Endothelial cell of umbilical vein (primary cell): ENCODE data around the gene CAPS. TPM values are rescaled to one million over a fixed set of nuclear protein-coding genes. Genes with fewer than 3 reads are reported as not detected.
A peak's percentile ranks its signal among the peaks of the same experiment; 100 is the strongest.

Experiments
- BruUV-seq: library from RNA; stranded (reverse); fragments of 400-500 nt; replicated peaks from 2 replicates; lab custom pipeline; 2021; lab: Mats Ljungman, UMichigan
- CTCF ChIA-PET: fragments of 300-600, 350-600 bp; sonication (Branson Sonifier 250); formaldehyde crosslinking; loops from one replicate; lab custom pipeline; 2021; ENCODE audit warnings: antibody characterized with exemption, inconsistent platforms; lab: Charles Lee
- POLR2A ChIA-PET: fragments of 300-600, 350-600 bp; sonication (Branson Sonifier 250); formaldehyde crosslinking; loops from one replicate; lab custom pipeline; 2021; ENCODE audit warnings: antibody characterized with exemption, inconsistent platforms; lab: Charles Lee
- DNase-seq: peaks from one replicate; pipeline ENCODE4 v3.0.0-alpha.2; 2011; ENCODE audit warnings: low read depth, low spot score
- FAIRE-seq: peaks from 2 replicates; lab custom pipeline; 2011; peaks lifted over from hg19 to GRCh38; lab: Jason Lieb, UNC
- H2AFZ ChIP-seq: 2 replicates; pipeline ENCODE4 v1.6.0; 2012; ENCODE audit warnings: low read depth, low read length, control low read depth, inconsistent platforms
- H3K27ac ChIP-seq: 2 replicates; pipeline ENCODE4 v1.5.1; 2011; ENCODE audit warnings: low read depth, mild to moderate bottlenecking, control low read depth, low read length, moderate library complexity; ENCODE audit not compliant: insufficient read depth
- H3K27me3 ChIP-seq, 2 experiments: 2 replicates each; pipeline versions ENCODE4 v1.6.0 to v1.6.1; 2011; ENCODE audit warnings: low read length in 2 of 2, mixed read lengths in 1 of 2; ENCODE audit not compliant: control insufficient read depth in 2 of 2, insufficient read depth in 2 of 2
- H3K36me3 ChIP-seq, 2 experiments: 2 replicates in 1 of 2; 3 replicates in 1 of 2; pipeline ENCODE4 v1.5.1; 2011; ENCODE audit warnings: low read length in 2 of 2, mild to moderate bottlenecking in 1 of 2, moderate library complexity in 1 of 2; ENCODE audit not compliant: control insufficient read depth in 2 of 2, insufficient read depth in 2 of 2; ENCODE audit errors: extremely low read depth in 1 of 2
- H3K4me1 ChIP-seq: 3 replicates; pipeline ENCODE4 v1.5.1; 2011; ENCODE audit warnings: mild to moderate bottlenecking, low read length; ENCODE audit not compliant: control insufficient read depth, insufficient read depth; ENCODE audit errors: extremely low read depth
- H3K4me2 ChIP-seq: 2 replicates; pipeline ENCODE4 v1.6.1; 2011; ENCODE audit warnings: low read length, control low read depth, mixed read lengths; ENCODE audit not compliant: insufficient read depth
- H3K4me3 ChIP-seq, 3 experiments: fragments of 200-600 bp in 1 of 3; sonication (generic), shearing (Covaris generic) in 1 of 3; replicated peaks in 1 of 3; 2 replicates each; pipeline ENCODE4 v1.5.1; 2011 to 2016; ENCODE audit warnings: control low read depth in 3 of 3, low read length in 3 of 3, mild to moderate bottlenecking in 2 of 3, inconsistent platforms in 1 of 3, low read depth in 1 of 3, moderate library complexity in 1 of 3; ENCODE audit not compliant: insufficient read depth in 1 of 3
- H3K79me2 ChIP-seq: 2 replicates; pipeline ENCODE4 v1.6.0; 2012; ENCODE audit warnings: low read length, inconsistent platforms; ENCODE audit not compliant: control insufficient read depth, insufficient read depth
- H3K9ac ChIP-seq: replicated peaks from 2 replicates; pipeline ENCODE3; 2011; ENCODE audit warnings: low read length, control low read depth; ENCODE audit not compliant: insufficient read depth; ENCODE audit errors: extremely low read depth
- H3K9me1 ChIP-seq: replicated peaks from 3 replicates; pipeline ENCODE4 v1.6.0; 2011; ENCODE audit warnings: mild to moderate bottlenecking, low read length; ENCODE audit not compliant: control insufficient read depth, insufficient read depth; ENCODE audit errors: extremely low read depth
- H3K9me3 ChIP-seq: replicated peaks from 2 replicates; pipeline ENCODE4 v1.5.1; 2012; ENCODE audit warnings: low read length, inconsistent platforms; ENCODE audit not compliant: control insufficient read depth, insufficient read depth
- H4K20me1 ChIP-seq: replicated peaks from 2 replicates; pipeline ENCODE3; 2011; ENCODE audit warnings: mild to moderate bottlenecking, low read length; ENCODE audit not compliant: control insufficient read depth, insufficient read depth; ENCODE audit errors: extremely low read depth
- EZH2 ChIP-seq: IDR thresholded peaks from 2 replicates; pipeline ENCODE4 v1.6.1; 2012; ENCODE audit warnings: borderline replicate concordance, low read depth, mild to moderate bottlenecking, moderate library complexity, low read length, inconsistent platforms; ENCODE audit not compliant: severe bottlenecking
- GATA2 ChIP-seq: IDR thresholded peaks from 2 replicates; pipeline ENCODE4 v1.7.0; 2011; ENCODE audit warnings: low read depth, mild to moderate bottlenecking, moderate library complexity, mixed read lengths, low read length; ENCODE audit not compliant: insufficient read length, insufficient read depth
- JUN ChIP-seq: IDR thresholded peaks from 2 replicates; pipeline ENCODE4 v1.6.1; 2011; ENCODE audit warnings: borderline replicate concordance, low read depth; ENCODE audit not compliant: insufficient read length, insufficient read depth
- MYC ChIP-seq: IDR thresholded peaks from one replicate; pipeline ENCODE4 v1.6.1; 2011; ENCODE audit warnings: mild to moderate bottlenecking, low read depth, low read length
- POLR2A ChIP-seq: IDR thresholded peaks from 2 replicates; pipeline ENCODE4 v1.6.1; 2012; ENCODE audit warnings: low read depth, mild to moderate bottlenecking, control low read depth, low read length
- dilution Hi-C: fragments of 300-500 bp; cut with MboI; formaldehyde crosslinking; loops from one replicate; pipeline ENCODE4 v1.15.0; 2019; ENCODE audit warnings: low sequenced_read_pairs; ENCODE audit not compliant: extremely low pct_ligation_motif_present
- intact Hi-C: fragments of 100-400 bp; cut with micrococcal nuclease; formaldehyde crosslinking; loops from one replicate; pipeline ENCODE4 v1.10.0; 2022
- polyA plus RNA-seq, 4 experiments: library from polyadenylated mRNA; depleted of rRNA in 3 of 4; stranded (reverse) in 3 of 4; unstranded in 1 of 4; fragments of >200 nt; gene quantifications; 2 replicates each; pipeline versions ENCODE4 v1.2.1 to v1.2.3, GENCODE V29; 2011 to 2012; ENCODE audit warnings: missing spikeins in 1 of 4
- total RNA-seq: library from RNA; stranded (reverse); gene quantifications from 2 replicates; pipeline ENCODE4 v1.2.3, GENCODE V29; 2021

The CAPS gene
- total and polyA plus RNA-seq, 2 donors (not counting 3 experiments of a cell fraction or from before 2014, with no cell fraction given) = 6.9 to 8.9 TPM

GRCh38 chr19:5943623-5944022, 29.6 kb downstream of the CAPS start:
- Histone ChIP-seq H3K9ac (no peak overlapping the region), H3K4me1 (no peaks in the 10 kb centered on the region), H3K79me2 (peaks cover 10% of the 10 kb centered on the region), H3K4me3 (no peak overlapping the region), H3K9me3 (no peaks in the 10 kb centered on the region), H4K20me1 (no peaks in the 10 kb centered on the region), H3K27ac (no peak overlapping the region), H3K4me2 (no peak overlapping the region), H3K9me1 (no peaks in the 10 kb centered on the region), H3K36me3 (peaks cover 4 to 14% of the 10 kb centered on the region in 2 experiments), H2AFZ (no peak overlapping the region), H3K27me3 (no peaks in the 10 kb centered on the region)
- DNase-seq (no peak), FAIRE-seq (no peak)
- peak; percentile 14 for TF ChIP-seq JUN
- TF ChIP-seq MYC = no peak
- BruUV-seq = no TSS peak
- ChIA-PET CTCF (interaction anchor here (0.6 to 1.9 kb wide), 2 partner anchors 23 to 170 kb away, joined by 3 to 5 read pairs; no protein-coding TSS in a partner anchor), POLR2A (no interaction called here)
- intact Hi-C loops (no loop called here), dilution Hi-C loops (no loop called here)

DNA sequence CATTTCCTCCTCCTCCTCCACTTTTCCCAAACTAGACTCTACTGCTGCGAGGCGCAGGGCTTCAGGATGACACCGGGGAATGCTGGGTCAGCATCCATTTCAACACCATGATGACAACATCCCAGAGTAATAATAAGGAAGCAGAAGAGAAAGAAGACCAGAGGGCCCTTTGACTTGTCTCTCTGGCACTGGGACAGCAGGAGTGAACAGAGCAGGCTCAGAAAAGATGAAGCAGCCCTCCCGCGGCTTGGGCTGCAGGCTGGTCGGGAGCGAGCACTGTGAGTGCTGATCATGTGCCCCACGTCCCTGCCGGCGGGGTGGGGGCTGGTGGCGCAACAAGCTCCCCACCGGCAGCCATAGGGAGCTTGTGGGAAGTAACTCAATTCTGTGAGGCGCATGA, 33.4 kb downstream of the CAPS start:
- DNase-seq (no peak), FAIRE-seq (no peak)
- Histone ChIP-seq H4K20me1 (no peaks in the 10 kb centered on the region), H3K9me3 (no peaks in the 10 kb centered on the region), H2AFZ (no peak overlapping the region), H3K9me1 (no peaks in the 10 kb centered on the region), H3K79me2 (peaks cover 43% of the 10 kb centered on the region), H3K9ac (no peak overlapping the region), H3K36me3 (peaks cover 0 to 10% of the 10 kb centered on the region in 2 experiments), H3K4me3 (no peak overlapping the region), H3K4me2 (no peak overlapping the region), H3K27ac (no peak overlapping the region), H3K4me1 (peaks cover 15% of the 10 kb centered on the region), H3K27me3 (no peaks in the 10 kb centered on the region)
- BruUV-seq = no TSS peak
- dilution Hi-C loops = no loop called here
- CTCF ChIA-PET = interaction anchor here (1.1 to 7.2 kb wide), 3 partner anchors 10 to 75 kb away, joined by 3 to 46 read pairs (median 4); no protein-coding TSS in a partner anchor
- intact Hi-C loops = no loop called here
- POLR2A ChIA-PET = no interaction called here
- TF ChIP-seq GATA2 (no peak), POLR2A (no peak), EZH2 (no peak)
